ENCODE data around the gene MANF. TPM values are rescaled to one million over a fixed set of nuclear protein-coding genes. Genes with fewer than 3 reads are reported as not detected.

Gene MANF
- total and polyA plus RNA-seq, 12 donors = 16.1 to 306 (median 43.1) TPM

- TF ChIP-seq CTCF (IDR thresholded peaks at IDR 0.05) = peak in 4 of 6 experiments; percentile 76 to 95 (median 90)
- peak; percentile 85 to 90 for TF ChIP-seq POLR2A (IDR thresholded peaks at IDR 0.05)
- DNase-seq = peak; percentile 98 to 99 (median 98)
- H3K4me3 ChIP-seq = peak within 1 kb of the TSS; percentile 25 to 99 (median 50)
- no peaks in the 10 kb centered on the region for H3K27me3 ChIP-seq
- no peaks in the 10 kb centered on the region for H3K9me3 ChIP-seq (replicated peaks in 1 of 3)
- H3K27ac ChIP-seq = peak within 1 kb of the TSS; percentile 53 to 97 (median 82)
- intact Hi-C loops (cut with DNase I) = loop anchor here in 1 of 2 donors (10.0 kb wide), 2 partner anchors 104 to 284 kb away; partner anchors contain the start of gene TEX264
- peaks cover 0 to 55% of the 10 kb centered on the region in 2 donors for H3K36me3 ChIP-seq (replicated peaks in 1 of 2)
- WGBS, 4 donors = 0% methylated on average over 7 to 83 of the region's 83 CpGs
- peaks cover 14 to 75% of the 10 kb centered on the region in 2 donors for H3K4me1 ChIP-seq (replicated peaks in 1 of 2)
Observed at GRCh38 chr3:51391075-51391565, 6.0 kb downstream of the MANF start, which contains the start of gene RBM15B. Gene RBM15B (plus strand): TSS chr3:51391285. CDS start chr3:51391400, 115 bp downstream.

GRCh38 chr3:51391566-51392354, 6.7 kb downstream of the MANF start:
- Histone ChIP-seq H3K4me3 (peak overlapping the region; percentile 25 to 99 (median 50)), H3K4me1 (replicated peaks in 1 of 2) (peaks cover 14 to 68% of the 10 kb centered on the region in 2 donors), H3K27ac (peak overlapping the region; percentile 53 to 97 (median 82)), H3K27me3 (no peaks in the 10 kb centered on the region), H3K9me3 (replicated peaks in 1 of 3) (no peaks in the 10 kb centered on the region), H3K36me3 (replicated peaks in 1 of 2) (peaks cover 0 to 62% of the 10 kb centered on the region in 2 donors)
- DNase-seq = peak in 6 of 7 donors; percentile 29 to 62 (median 46)
- intact Hi-C loops (cut with DNase I) = loop anchor here in 1 of 2 donors (10.0 kb wide), 2 partner anchors 103 to 283 kb away; partner anchors contain the start of gene TEX264
- 0 to 11% (median 8%) methylated on average over 3 to 111 of the region's 115 CpGs; no CpG with 5 or more reads in 1 of the 4 donors for whole genome bisulfite sequencing, 4 donors
- no peak for TF ChIP-seq POLR2A (IDR thresholded peaks at IDR 0.05)
- no peak for TF ChIP-seq CTCF (IDR thresholded peaks at IDR 0.05)

GRCh38 chr3:51392355-51393133, 7.5 kb downstream of the MANF start:
- Histone ChIP-seq H3K27ac (peak overlapping the region in 4 of 5 donors; percentile 80 to 97 (median 87)), H3K4me3 (peak overlapping the region in 2 of 4 donors; percentile 57 to 99), H3K27me3 (no peaks in the 10 kb centered on the region), H3K9me3 (replicated peaks in 1 of 3) (no peaks in the 10 kb centered on the region), H3K4me1 (replicated peaks in 1 of 2) (peaks cover 14 to 60% of the 10 kb centered on the region in 2 donors), H3K36me3 (replicated peaks in 1 of 2) (peaks cover 0 to 66% of the 10 kb centered on the region in 2 donors)
- intact Hi-C loops (cut with DNase I) = loop anchor here in 1 of 2 donors (10.0 kb wide), 2 partner anchors 102 to 282 kb away; partner anchors contain the start of gene TEX264
- 92 to 95% (median 93%) methylated on average over 13 to 42 of the region's 42 CpGs for WGBS, 4 donors
- no peak for TF ChIP-seq CTCF (IDR thresholded peaks at IDR 0.05)
- TF ChIP-seq POLR2A (IDR thresholded peaks at IDR 0.05) = no peak
- DNase-seq = peak in 4 of 7 donors; percentile 28 to 65 (median 42)

Measured in adrenal gland (tissue), 12 donors.